Thymus (tissue), 2 donors: Measurements from ENCODE around the gene LHFPL6. TPM values are rescaled to one million over a fixed set of nuclear protein-coding genes. Genes with fewer than 3 reads are reported as not detected.

Experiments
- polyA plus RNA-seq: library from polyadenylated mRNA; stranded (reverse); fragments of 200-250 nt; gene quantifications from one replicate; pipeline ENCODE4 v1.2.3, GENCODE V29; 2013
- total RNA-seq: library from RNA; stranded (reverse); fragments of 120-200 nt; gene quantifications from one replicate; pipeline ENCODE4 v1.2.4, GENCODE V29; 2013
- donor health status: healthy.

LHFPL6 gene
- total and polyA plus RNA-seq, 2 donors: 9.1 to 14.9 TPM

Other genes with a start within 250 kb of the LHFPL6 start
- 15.7 TPM for gene COG6, start 52.5 kb upstream of the LHFPL6 start, total RNA-seq
- 12.9 TPM for gene COG6, start 52.5 kb upstream of the LHFPL6 start, polyA plus RNA-seq